ENCODE measurements around the gene DNASE2.
A peak's percentile ranks its signal among the peaks of the same experiment; 100 is the strongest.
"Not testable (repeated sequence)": the region's sequence is repeated elsewhere in the genome, so short reads cannot be mapped to it uniquely, and the experiment has no call there.

DNASE2 gene, protein sequence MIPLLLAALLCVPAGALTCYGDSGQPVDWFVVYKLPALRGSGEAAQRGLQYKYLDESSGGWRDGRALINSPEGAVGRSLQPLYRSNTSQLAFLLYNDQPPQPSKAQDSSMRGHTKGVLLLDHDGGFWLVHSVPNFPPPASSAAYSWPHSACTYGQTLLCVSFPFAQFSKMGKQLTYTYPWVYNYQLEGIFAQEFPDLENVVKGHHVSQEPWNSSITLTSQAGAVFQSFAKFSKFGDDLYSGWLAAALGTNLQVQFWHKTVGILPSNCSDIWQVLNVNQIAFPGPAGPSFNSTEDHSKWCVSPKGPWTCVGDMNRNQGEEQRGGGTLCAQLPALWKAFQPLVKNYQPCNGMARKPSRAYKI

DNA sequence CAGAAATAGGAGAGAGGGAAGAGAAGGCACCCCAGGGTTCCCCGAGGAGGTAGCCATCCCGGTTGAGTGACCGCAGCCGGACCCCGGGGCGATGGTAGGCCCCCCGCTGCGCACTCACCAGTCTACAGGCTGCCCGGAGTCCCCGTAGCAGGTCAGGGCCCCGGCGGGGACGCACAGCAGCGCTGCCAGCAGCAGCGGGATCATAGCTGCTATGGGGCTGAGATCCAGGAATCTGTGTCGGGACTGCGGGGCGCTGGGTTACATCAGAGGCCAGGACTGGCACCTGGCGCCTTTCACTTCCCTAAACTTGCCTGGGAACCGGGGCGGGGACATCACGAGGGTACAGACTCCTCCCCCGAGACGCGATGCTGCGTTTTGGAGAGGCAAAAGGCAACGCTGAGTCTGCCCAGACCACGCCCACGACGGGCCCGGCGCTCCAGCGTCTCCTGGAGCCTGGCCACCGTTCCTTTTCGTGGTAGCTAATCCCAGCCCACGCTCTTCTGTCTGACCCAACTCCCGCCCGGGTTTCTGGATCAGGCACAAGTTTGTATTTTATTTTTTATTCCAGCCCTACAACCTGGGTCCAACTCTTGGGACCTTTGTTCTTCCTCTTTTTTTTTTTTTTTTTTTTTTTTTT is at the start of gene DNASE2:
DNASE2 (minus strand) TSS at position 278 of the 637 bp plus-strand sequence; CDS start at position 204, 74 bp downstream.
- peak; percentile 78 to 94 for DNase-seq

DNA sequence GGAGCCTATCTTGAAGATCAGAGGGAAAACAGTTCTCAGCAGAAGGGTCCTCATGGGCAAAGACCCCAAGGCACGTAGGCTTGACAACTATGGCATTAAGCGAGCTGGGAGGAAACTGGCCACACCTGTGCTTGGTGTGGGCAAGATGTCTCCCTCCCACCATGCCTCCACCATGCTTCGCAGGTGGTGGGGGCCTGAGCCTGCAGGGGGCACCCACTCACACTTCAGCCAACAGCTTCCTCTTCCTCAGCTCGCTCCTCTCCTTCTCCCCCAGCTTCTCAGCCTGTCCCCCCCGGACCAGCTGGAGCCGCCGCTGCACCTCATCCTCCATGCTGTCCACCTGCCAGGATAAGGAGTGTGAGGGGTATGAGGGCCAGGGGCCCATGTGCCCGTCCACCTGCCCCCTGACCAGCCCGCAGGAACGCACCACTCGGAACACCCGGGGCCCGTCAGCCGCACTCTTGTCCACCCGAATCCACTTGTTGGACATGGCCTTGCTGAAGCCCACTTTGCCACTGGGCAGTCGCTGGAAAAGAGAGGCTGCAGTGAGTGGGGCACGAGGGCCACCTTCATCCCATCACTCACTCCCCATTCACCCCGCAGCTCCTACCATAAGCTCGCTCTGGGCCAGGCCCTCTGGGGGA is 48.9 kb upstream of the DNASE2 start:
- no peak for DNase-seq

DNA sequence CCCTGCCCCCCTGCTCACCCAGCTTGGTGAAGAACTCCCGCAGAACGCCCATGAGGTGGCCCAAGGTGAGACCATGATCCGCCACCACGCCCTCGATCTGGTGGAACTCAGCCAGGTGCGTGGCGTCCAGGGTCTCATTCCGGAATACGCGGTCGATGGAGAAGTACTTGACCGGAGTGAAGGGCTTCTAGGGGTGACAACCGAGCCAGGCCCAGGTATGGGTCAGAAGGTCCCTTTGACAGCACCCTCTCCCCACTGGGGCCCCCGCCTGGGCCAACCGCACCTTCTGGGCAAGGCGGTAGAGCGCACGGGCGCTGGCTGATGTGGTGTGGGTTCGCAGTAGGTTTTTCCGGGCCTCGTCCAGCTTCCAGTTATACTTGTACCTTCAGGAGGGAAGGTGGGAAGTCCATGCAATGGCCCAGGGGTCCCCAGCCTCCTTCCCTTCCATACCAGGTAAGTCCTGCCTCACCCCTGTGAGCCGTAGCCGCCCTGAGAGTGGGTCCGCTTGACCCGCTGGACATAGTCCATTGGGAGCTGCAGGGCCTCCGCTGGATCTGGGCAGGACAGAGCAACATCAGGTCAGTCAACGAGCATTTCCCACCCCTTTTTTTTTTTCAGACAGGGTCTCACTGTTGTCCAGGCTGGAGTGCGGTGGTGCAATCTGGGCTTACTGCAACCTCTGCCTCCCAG is 43.5 kb upstream of the DNASE2 start:
- DNase-seq, result no peak

DNA sequence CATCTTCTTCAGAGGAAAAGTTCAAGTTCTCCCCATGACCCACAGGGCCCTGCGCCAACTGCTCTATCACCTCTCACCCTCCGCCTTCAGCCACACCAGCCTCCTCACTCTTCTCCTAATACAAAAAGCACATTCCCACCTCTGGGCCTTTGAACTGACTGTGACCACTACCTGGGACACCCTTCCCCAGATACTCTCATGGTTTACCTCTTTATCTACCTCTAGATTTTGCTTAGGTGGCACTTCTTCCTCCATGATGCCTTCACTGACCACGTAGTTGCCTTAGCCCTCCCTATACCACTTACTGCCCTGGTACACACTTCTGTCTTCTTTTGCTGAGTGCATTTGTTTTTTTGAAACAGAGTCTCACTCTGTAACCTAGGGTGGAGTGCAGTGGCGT is 41.7 kb upstream of the DNASE2 start:
- DNase-seq, result no peak

DNA sequence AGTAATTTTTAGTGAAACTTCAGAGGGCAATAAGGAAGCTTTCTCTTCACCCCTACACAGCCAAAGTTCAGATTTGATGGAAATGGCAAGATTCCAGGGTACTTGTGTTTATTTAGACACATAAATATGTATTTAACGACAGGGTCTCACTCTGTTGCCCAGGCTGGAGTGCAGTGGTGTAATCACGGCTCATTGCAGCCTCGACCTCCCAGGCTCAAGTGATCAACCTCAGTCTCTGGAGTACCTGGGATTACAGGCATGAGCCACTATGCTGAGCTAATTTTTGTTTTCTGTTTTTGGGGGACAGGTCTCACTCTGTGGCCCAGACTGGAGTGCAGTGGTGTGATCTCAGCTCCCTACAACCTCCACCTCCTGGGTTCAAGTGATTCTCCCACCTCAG is 39.8 kb upstream of the DNASE2 start:
- no peak for DNase-seq

DNA sequence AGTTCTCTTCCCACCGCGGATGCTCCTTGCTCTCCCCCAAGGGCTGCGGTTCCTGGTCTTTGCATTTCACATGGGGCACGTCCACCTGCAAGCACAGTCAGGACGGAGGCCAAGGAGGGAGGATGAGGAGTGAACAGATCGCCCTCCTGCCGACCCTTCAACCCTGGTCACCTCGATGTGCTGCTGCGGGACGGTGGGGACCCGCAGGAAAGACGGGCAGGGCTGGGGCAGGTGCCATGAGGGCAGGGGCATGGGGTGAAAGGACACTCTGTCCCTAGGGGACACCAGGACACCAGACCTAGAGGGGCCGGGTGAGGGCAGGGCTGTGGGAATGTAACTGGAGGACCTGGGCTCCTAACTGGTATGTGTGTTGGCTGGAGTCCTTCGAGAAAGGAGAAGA is 37.0 kb upstream of the DNASE2 start:
- DNase-seq, result no peak

DNA sequence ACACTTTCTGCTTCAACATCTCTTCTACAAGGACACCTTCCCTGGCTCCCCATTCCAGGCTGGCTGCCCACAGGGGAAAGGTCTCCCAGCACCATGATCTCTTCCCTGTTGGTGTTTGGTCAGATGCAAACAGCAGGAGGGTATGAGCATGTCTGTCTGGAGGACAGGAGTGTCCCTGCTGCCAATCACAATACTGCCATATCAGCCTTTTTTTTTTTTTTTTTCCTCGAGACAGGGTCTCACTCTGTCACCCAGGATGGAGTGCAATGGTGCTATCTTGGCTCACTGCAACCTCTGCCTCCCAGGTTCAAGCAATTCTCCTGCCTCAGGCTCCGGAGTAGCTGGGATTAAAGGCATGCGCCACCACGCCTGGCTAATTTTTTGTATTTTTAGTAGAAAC is 34.6 kb upstream of the DNASE2 start:
- not testable (repeated sequence) for DNase-seq

DNA sequence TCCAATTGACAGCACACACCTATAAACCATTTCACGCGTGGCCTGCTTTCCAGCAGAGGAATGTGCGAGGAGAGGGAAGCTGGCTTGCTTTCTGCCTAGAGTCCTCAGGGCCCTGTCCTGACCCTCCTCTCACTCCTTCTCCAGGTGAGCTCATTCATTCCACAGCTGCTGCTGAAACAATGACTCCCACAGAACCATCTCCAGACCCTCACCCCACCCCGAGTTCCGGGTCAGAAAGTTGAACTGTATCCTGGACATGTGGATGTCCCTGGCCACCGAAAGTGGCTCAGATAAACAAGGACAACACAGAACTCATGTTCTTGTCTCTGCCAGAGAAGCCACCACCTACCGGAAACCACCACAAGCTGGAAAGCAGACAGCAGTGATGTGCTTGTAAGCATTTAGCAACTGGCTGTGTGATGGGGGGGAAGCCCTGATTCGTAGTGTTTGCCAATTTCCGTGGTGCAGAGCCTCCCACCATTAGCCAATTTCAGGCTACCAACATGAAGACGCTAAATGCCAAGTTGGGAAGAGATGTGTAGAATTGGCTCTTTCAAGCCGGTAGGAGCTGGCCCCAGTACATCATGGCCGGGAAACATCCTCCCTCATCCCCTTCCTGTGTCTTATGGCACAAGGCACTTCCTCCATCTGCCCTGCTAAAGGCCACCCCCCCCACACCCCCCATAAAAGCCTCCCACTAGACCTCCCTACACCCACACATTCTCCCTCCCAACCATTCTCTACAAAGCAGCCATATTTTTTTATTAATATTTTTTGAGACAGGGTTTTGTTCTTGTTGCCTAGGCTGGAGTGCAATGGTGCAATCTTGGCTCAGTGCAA is 32.8 kb upstream of the DNASE2 start:
- DNase-seq, result no peak

DNA sequence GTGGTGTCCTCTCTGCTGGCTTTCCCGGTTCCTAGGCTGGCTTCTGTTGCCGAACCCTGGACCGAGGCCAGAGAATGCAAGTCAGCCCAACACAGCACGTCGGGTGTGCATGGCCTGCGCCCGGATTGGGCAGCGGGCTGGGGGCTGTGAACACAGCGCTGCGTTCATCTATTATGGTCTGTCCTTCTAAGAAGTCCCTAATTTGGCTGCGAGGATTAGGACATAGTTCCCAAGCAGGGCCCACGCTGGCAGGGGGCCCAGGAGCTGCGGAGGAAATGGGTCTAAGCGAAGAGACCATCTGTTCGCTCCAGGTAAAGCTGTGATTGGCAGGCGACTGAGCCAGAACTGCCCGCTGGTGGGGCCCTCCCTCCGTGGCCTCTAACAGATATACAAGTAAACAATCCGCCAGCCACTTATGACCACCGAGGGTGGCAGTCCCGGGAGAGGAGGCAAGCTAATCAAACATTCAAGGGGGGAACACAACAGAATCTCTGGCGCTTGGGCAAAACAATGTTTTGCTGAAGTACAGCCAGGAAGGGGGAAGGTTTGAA is 31.8 kb upstream of the DNASE2 start:
- DNase-seq, result peak in 1 of 2 experiments; percentile 25

DNA sequence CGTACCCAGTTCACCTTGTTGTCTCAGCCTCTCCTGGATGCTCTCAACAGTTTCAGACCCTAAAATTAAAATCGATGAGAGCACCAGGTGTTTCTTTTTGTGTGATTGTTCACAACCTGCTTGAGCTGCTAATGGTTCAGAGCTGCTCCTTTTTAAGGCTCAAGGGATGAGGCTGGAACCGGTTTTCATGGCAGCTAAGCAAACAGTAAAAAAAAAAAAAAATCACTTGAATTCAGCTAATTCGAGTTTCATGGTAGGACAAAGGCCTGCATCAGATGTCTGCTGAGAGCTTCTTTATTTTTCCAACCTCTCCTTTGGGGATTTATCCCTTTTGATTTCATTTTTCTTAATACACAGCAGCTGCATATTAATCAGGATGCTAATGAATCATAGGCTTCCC is 31.3 kb upstream of the DNASE2 start:
- peak in 1 of 2 experiments; percentile 6 for DNase-seq

DNA sequence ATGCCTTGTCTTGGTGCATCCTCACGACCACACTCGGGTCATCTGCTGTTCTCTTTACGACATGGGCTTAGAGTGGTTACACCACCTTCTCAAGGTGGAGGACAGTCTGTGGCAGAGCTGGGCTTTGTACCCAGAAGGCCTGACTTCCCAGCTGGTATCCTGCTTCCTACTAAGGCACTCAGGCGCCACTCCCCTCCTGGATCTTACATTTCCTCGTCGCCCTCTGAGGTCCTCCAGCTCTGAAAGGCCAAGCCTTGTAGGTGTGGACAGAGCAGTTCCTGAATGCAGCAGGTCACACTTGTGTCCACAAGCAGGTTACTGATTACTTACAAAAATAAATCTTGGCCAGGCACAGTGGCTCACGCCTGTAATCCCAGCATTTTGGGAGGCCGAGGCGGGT is 25.9 kb upstream of the DNASE2 start:
- DNase-seq, result no peak

DNA sequence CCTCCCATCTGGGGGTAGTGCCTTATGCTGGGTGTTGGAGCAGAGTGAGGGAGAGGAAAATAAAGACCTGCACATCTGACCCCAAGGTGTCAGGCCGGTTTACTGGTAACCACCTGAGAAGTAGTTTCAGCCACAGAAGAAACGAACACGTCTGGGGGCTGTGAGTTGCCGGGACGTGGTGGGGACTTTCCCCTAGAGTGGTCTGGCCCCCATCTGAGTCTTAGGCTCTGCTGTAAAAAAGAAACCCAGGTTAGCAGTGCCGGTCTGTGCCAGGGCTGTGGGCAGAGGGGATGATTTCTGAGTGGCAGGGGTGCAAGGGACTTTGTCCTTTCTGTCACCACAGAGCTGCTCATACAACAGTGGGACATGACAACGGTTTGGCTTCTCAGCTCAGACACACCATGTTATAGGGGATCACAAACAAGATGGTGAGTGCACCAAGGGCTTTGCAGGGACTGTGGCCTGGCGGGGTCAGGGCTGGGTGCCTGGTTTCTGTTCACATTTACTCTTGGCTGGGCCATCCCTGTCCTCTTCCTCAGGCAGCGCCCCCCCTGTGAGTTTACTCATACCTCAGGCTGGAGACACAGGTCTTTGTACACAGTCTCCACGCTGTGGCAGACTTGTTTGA is 18.8 kb upstream of the DNASE2 start:
- DNase-seq, result no peak

DNA sequence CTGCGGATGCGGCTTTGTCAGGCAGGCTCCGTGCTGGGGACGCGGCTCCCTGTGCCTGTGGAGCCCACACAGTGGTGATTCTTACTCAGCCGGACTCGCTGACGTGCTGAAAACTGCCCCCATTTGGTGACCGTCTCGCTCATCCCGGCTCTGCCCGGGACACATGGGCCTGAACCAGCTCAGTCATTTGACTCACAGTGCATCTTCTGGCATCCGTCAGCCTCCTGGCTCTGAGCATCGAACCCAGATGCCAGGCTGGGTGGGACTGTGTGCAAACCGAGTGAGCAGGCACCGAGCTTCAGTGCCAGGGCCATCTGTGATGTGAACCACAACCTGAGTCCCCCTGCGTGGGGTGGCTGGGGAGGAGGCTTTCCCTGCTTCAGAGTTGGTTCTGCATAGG is 15.2 kb upstream of the DNASE2 start:
- no peak for DNase-seq

DNA sequence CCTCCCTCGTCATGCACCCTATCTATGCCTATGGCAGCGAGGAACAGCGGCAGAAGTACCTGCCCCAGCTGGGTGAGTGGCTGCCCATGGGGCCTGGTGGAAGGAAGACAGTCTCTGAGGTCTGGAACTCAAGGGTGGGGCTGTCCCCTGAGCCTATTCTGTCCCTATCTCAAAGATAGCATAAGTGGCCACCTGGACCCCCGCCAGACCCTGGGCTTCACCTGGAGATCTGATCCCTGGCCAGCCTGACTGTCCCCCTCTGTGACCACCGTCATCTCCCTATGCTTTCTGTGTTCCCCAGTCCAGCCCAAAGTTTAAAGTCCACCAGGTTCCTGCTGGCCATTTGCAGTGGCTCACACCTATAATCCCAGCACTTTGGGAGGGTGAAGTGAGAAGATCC is 12.3 kb upstream of the DNASE2 start:
- no peak for DNase-seq

DNA sequence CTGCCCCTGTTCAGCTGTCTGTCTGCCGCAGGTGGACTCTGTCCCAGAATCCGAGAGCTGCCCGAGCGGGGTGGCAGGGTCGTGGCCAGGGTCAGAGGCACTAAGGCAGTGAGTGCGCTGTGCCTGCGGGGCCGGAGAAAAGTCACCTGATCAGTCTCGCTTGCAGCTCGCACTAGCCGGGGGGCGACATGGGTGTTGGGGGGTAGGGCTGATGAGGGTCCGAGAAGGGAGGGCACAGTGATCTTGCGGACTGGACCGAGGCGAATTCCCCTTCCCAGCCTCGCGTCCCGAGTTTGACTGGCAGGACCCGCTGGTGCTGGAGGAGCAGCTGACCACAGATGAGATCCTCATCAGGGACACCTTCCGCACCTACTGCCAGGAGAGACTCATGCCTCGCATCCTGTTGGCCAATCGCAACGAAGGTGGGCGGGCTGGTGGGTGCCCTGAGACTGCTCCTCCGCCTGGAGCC is 10.3 kb upstream of the DNASE2 start:
- peak in 1 of 2 experiments; percentile 7 for DNase-seq

DNA sequence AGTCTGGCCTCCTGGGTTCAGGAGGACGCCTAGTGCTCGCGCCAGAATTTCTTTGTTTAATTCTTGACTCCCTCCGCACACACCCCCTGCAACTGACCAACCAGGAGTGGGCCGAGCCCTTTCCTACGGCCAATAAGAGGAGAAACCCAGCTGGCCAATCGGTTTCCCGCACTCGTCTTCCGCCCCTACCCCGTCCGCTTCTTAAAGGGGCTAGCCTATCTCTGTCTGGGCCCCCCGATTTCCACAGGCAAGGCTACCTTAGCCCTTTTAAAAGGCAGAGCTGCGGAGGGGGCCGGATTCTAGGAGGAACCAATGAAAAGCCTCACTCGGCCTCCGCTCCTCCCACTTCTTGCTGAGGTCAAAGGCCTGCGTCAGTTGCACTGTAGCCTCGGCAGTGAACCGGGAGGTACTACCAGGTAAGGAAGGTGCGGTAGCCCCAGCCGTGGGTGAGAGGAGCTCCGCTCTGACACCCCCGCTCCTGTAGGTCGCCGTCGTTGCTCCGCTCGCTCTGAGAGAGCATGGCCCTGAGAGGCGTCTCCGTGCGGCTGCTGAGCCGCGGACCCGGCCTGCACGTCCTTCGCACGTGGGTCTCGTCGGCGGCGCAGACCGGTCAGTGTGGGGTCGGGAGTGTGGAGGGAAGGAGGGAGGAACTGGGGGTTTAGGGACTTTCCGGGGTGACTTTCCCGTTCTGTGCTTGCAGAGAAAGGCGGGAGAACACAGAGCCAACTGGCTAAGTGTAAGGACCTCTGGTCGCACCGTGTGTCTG is 9.7 kb upstream of the DNASE2 start, which contains the start of gene GCDH:
GCDH (plus strand) TSS at position 374 of the 766 bp plus-strand sequence; CDS start at position 519, 145 bp downstream.
- peak; percentile 97 to 98 for DNase-seq

DNA sequence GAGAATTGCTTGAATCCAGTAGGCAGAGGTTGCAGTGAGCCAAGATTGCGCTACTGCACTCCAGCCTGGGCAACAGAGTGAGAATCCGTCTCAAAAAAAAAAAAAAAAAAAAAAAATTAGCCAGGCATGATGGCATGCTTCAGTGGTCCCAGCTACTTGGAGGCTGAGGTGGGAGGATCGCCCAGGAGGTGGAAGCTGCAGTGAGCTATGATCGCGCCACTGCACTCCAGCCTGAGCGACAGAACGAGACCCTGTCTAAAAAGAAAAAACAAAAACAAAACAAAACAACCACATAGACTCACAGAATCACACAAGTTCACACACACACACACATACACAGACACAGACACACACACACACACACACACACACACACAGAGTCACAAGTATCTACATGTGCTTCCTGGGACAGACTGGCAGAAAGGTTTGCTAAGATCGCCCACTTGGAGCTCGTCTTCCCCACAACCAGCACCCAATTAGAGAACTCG is 9.1 kb upstream of the DNASE2 start:
- not testable (repeated sequence) for DNase-seq

DNA sequence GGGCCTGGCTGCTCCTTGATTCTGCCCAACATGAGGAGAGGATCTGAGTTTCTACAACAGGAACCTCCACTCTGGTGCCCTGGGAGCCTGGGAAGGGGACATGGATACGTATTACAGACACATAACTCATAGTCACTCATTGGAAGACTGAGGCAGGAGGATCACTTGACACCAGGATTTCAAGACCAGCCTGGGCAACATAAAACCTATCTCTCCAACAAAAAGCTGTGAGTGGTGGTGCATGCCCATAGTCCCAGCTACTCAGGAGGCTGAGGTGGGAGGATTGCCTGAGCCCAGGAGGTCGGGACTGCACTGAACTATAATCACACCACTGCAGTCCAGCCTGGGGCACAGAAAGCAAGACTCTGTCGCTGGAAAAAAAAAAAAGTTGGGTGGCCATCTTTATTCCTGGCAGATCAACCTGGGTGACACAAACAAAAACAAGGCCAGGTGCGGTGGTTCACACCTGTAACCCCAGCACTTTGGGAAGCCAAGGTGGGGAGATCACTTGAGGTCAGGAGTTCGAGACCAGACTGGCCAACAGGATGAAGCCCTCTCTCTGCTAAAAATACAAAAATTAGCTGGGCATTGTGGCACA is 6.9 kb upstream of the DNASE2 start:
- DNase-seq, result no peak

DNA sequence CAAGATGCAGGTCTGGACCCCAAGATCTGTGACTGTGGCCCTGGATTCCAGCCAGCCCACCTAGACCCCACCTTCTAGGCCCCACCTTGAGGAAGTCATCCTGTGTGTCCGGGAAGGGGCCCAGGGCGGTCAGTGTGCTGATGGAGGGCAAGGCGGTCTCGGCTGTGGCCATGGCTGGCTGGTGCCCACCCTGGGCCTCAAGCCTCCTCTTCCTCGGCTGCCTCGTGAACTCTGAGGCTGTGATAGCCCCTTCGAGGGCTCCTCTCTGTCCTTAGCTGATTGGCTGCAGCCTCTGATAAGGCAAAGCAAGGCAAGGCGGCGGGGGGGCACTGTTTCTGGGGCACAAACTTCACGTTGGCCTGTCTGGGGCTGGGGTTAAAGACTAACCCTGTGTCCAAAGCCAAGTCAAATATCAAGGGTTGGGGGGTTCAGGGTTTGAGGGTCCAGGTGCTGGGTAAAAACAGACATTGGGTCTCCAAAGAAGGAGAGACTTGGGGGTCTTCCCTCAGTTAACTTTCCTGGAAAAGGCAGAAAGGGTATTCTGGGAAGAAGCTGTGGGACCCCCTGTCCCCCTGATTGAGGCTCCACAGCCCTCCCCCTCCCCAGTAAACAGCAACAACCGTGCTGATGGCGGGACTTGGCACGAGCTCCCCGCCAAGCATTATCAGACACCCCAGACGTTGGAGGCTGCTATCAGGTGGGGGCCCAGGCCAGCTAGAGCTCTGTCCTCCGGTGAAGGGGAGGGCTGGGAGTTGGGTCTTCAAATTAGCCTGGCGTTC is 5.9 kb upstream of the DNASE2 start, which contains the start of gene KLF1:
KLF1 (minus strand) TSS at position 233 of the 779 bp plus-strand sequence; CDS start at position 172, 61 bp downstream.
- DNase-seq, result no peak
